A673 (cell line): ENCODE data around the gene SNRNP25.
"Not testable (repeated sequence)": the region's sequence is repeated elsewhere in the genome, so short reads cannot be mapped to it uniquely, and the experiment has no call there.

Experiments used
- EZH2 ChIP-seq: fragments of 200-600 bp; sonication (generic); IDR thresholded peaks from 2 replicates; pipeline ENCODE4 v1.6.1; 2017; ENCODE audit warnings: borderline replicate concordance, low read depth, mild to moderate bottlenecking, mixed read lengths, antibody characterized with exemption, low read length; ENCODE audit not compliant: poor library complexity, severe bottlenecking
- TF ChIP-seq, protein P1 (sequence below): fragments of 300-800, 200-600 bp; sonication (generic); conservative IDR thresholded peaks from 2 replicates; pipeline ENCODE4 v1.5.1; 2017; ENCODE audit warnings: low read depth, mild to moderate bottlenecking, antibody characterized with exemption, low read length, moderate library complexity, mixed read lengths

GRCh38 chr16:20886-21285 lies 32.7 kb upstream of the SNRNP25 start:
- TF ChIP-seq, protein P1, sequence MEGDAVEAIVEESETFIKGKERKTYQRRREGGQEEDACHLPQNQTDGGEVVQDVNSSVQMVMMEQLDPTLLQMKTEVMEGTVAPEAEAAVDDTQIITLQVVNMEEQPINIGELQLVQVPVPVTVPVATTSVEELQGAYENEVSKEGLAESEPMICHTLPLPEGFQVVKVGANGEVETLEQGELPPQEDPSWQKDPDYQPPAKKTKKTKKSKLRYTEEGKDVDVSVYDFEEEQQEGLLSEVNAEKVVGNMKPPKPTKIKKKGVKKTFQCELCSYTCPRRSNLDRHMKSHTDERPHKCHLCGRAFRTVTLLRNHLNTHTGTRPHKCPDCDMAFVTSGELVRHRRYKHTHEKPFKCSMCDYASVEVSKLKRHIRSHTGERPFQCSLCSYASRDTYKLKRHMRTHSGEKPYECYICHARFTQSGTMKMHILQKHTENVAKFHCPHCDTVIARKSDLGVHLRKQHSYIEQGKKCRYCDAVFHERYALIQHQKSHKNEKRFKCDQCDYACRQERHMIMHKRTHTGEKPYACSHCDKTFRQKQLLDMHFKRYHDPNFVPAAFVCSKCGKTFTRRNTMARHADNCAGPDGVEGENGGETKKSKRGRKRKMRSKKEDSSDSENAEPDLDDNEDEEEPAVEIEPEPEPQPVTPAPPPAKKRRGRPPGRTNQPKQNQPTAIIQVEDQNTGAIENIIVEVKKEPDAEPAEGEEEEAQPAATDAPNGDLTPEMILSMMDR: not testable (repeated sequence)
- not testable (repeated sequence) for TF ChIP-seq EZH2
